ENCODE data around the gene RAB3GAP2. TPM values are rescaled to one million over a fixed set of nuclear protein-coding genes. Genes with fewer than 3 reads are reported as not detected.
"Not testable (repeated sequence)": the region's sequence is repeated elsewhere in the genome, so short reads cannot be mapped to it uniquely, and the experiment has no call there.

RAB3GAP2 gene
- total RNA-seq, 2 donors from 2014 or later, result 13.9 to 15.1 TPM

GRCh38 chr1:220164116-220164515 is 108.1 kb downstream of the RAB3GAP2 start:
- no peak overlapping the region for H3K27ac ChIP-seq
- H3K36me3 ChIP-seq, result peaks cover 43% of the 10 kb centered on the region
- H3K9me3 ChIP-seq, result no peaks in the 10 kb centered on the region
- no peaks in the 10 kb centered on the region for H3K27me3 ChIP-seq
- TF ChIP-seq CTCF (IDR thresholded peaks at IDR 0.05), result no peak
- H3K4me1 ChIP-seq, result no peaks in the 10 kb centered on the region
- no peak overlapping the region for H3K4me3 ChIP-seq
- no peak for DNase-seq (ENCODE audit: low spot score)

- Histone ChIP-seq H3K36me3 (peaks cover 49% of the 10 kb centered on the region), H3K4me3 (no peak overlapping the region), H3K4me1 (no peaks in the 10 kb centered on the region), H3K9me3 (no peaks in the 10 kb centered on the region), H3K27me3 (no peaks in the 10 kb centered on the region), H3K27ac (no peak overlapping the region)
- no peak for DNase-seq (ENCODE audit: low spot score)
- TF ChIP-seq CTCF (IDR thresholded peaks at IDR 0.05), result no peak
These were observed 112.2 kb downstream of the RAB3GAP2 start for GRCh38 chr1:220160027-220160426.

- Histone ChIP-seq H3K9me3 (no peaks in the 10 kb centered on the region), H3K27ac (no peak overlapping the region), H3K4me3 (no peak overlapping the region), H3K36me3 (peaks cover 55% of the 10 kb centered on the region), H3K27me3 (no peaks in the 10 kb centered on the region), H3K4me1 (no peaks in the 10 kb centered on the region)
- no peak for DNase-seq (ENCODE audit: low spot score)
- no peak for TF ChIP-seq CTCF (IDR thresholded peaks at IDR 0.05)
These were observed 113.2 kb downstream of the RAB3GAP2 start for GRCh38 chr1:220159041-220159440.

- not testable (repeated sequence) for H3K9me3 ChIP-seq; H3K27me3 ChIP-seq; DNase-seq (ENCODE audit: low spot score); H3K4me1 ChIP-seq; H3K4me3 ChIP-seq; H3K27ac ChIP-seq
- peaks cover 56% of the 10 kb centered on the region for H3K36me3 ChIP-seq
These were observed 113.7 kb downstream of the RAB3GAP2 start for GRCh38 chr1:220158530-220158929.

- Histone ChIP-seq H3K4me3 (no peak overlapping the region), H3K36me3 (peaks cover 62% of the 10 kb centered on the region), H3K4me1 (no peaks in the 10 kb centered on the region), H3K27ac (no peak overlapping the region), H3K27me3 (no peaks in the 10 kb centered on the region), H3K9me3 (no peaks in the 10 kb centered on the region)
- no peak for TF ChIP-seq CTCF (IDR thresholded peaks at IDR 0.05)
- no peak for DNase-seq (ENCODE audit: low spot score)
These were observed 114.5 kb downstream of the RAB3GAP2 start for GRCh38 chr1:220157738-220158137.

GRCh38 chr1:220156620-220157146 is 115.6 kb downstream of the RAB3GAP2 start:
- H3K4me3 ChIP-seq, result no peak overlapping the region
- H3K27me3 ChIP-seq, result no peaks in the 10 kb centered on the region
- no peak for DNase-seq (ENCODE audit: low spot score)
- H3K36me3 ChIP-seq, result peaks cover 69% of the 10 kb centered on the region
- H3K9me3 ChIP-seq, result no peaks in the 10 kb centered on the region
- TF ChIP-seq CTCF (IDR thresholded peaks at IDR 0.05), result no peak
- peaks cover 0 to 5% of the 10 kb centered on the region in 2 donors for H3K4me1 ChIP-seq
- H3K27ac ChIP-seq, result no peak overlapping the region

Measured in right atrium auricular region (tissue), 2 donors.